Measurements from ENCODE around the gene AUP1. TPM values are rescaled to one million over a fixed set of nuclear protein-coding genes. Genes with fewer than 3 reads are reported as not detected.

Gene AUP1
- total RNA-seq, 1 donor from 2014 or later = 76.8 TPM

DNA sequence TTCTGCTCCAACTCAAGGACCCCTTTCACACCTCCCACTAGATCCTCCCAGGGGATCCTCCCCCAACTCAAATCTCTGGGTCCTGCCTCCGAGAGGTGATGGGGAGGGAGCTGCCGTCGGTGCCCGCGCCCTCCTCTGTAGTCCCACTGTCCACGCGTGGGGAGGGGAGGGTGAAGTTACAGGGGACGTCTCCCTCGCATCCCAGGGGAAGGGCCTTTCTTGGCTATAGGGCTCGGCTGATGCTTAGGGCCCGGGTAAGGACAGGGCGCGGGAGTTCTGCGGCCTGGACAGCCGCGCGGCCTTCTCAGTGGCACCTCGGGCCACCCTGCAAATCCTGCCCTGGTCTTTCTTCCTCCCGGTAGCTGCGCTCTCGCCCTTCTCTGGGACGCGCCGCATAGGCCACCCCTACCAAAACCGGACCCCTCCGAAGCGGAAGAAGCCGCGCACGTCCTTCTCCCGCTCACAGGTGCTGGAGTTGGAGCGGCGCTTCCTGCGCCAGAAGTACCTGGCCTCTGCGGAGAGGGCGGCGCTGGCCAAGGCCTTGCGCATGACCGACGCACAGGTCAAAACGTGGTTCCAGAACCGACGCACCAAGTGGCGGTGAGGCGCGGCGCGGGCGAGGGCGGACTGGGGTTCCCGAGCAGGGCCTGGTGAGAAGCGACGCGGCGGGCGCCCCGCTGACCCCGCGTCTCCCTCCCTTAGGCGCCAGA, 14.1 kb downstream of the AUP1 start:
- Mint-ChIP-seq H3K4me1 (ENCODE audit: low read depth) (peaks cover 7% of the 10 kb centered on the region), H3K27ac (ENCODE audit: unreplicated experiment) (no peak overlapping the region)

GRCh38 chr2:74514368-74515270, 14.9 kb downstream of the AUP1 start, which contains the start of gene TLX2:
Gene TLX2, plus strand, starts transcription at chr2:74514450. Its CDS starts 357 bp downstream, at chr2:74514807.
- H3K27ac Mint-ChIP-seq (ENCODE audit: unreplicated experiment) = no peak within 1 kb of the TSS
- H3K27me3 Mint-ChIP-seq (ENCODE audit: low read depth) = peaks cover 73% of the 10 kb centered on the region
- H3K4me3 Mint-ChIP-seq (ENCODE audit: unreplicated experiment) = peak within 1 kb of the TSS; percentile 31
- DNase-seq (ENCODE audit: low spot score) = peak; percentile 88
- no peaks in the 10 kb centered on the region for H3K36me3 Mint-ChIP-seq (ENCODE audit: low read depth)
- H3K4me1 Mint-ChIP-seq (ENCODE audit: low read depth) = peaks cover 7% of the 10 kb centered on the region
- TF ChIP-seq, protein P1, sequence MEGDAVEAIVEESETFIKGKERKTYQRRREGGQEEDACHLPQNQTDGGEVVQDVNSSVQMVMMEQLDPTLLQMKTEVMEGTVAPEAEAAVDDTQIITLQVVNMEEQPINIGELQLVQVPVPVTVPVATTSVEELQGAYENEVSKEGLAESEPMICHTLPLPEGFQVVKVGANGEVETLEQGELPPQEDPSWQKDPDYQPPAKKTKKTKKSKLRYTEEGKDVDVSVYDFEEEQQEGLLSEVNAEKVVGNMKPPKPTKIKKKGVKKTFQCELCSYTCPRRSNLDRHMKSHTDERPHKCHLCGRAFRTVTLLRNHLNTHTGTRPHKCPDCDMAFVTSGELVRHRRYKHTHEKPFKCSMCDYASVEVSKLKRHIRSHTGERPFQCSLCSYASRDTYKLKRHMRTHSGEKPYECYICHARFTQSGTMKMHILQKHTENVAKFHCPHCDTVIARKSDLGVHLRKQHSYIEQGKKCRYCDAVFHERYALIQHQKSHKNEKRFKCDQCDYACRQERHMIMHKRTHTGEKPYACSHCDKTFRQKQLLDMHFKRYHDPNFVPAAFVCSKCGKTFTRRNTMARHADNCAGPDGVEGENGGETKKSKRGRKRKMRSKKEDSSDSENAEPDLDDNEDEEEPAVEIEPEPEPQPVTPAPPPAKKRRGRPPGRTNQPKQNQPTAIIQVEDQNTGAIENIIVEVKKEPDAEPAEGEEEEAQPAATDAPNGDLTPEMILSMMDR (IDR thresholded peaks at IDR 0.05) = no peak
- H3K9me3 Mint-ChIP-seq (ENCODE audit: low read depth) = no peaks in the 10 kb centered on the region

More for the DNA sequence above, 14.1 kb downstream of the AUP1 start:
- H3K4me3 Mint-ChIP-seq (ENCODE audit: unreplicated experiment) = peak overlapping the region; percentile 31
- H3K27me3 Mint-ChIP-seq (ENCODE audit: low read depth) = peaks cover 76% of the 10 kb centered on the region
- TF ChIP-seq, protein P1 (IDR thresholded peaks at IDR 0.05) = no peak
- DNase-seq (ENCODE audit: low spot score) = peak; percentile 77
- H3K9me3 Mint-ChIP-seq (ENCODE audit: low read depth) = no peaks in the 10 kb centered on the region
- no peaks in the 10 kb centered on the region for H3K36me3 Mint-ChIP-seq (ENCODE audit: low read depth)

- Mint-ChIP-seq H3K27me3 (ENCODE audit: low read depth) (peaks cover 66% of the 10 kb centered on the region), H3K4me3 (ENCODE audit: unreplicated experiment) (no peak overlapping the region), H3K36me3 (ENCODE audit: low read depth) (no peaks in the 10 kb centered on the region), H3K9me3 (ENCODE audit: low read depth) (no peaks in the 10 kb centered on the region), H3K4me1 (ENCODE audit: low read depth) (peaks cover 7% of the 10 kb centered on the region), H3K27ac (ENCODE audit: unreplicated experiment) (no peak overlapping the region)
- DNase-seq (ENCODE audit: low spot score) = peak; percentile 69
- TF ChIP-seq, protein P1 (IDR thresholded peaks at IDR 0.05) = no peak
These were observed 15.7 kb downstream of the AUP1 start for GRCh38 chr2:74513605-74514367.

DNA sequence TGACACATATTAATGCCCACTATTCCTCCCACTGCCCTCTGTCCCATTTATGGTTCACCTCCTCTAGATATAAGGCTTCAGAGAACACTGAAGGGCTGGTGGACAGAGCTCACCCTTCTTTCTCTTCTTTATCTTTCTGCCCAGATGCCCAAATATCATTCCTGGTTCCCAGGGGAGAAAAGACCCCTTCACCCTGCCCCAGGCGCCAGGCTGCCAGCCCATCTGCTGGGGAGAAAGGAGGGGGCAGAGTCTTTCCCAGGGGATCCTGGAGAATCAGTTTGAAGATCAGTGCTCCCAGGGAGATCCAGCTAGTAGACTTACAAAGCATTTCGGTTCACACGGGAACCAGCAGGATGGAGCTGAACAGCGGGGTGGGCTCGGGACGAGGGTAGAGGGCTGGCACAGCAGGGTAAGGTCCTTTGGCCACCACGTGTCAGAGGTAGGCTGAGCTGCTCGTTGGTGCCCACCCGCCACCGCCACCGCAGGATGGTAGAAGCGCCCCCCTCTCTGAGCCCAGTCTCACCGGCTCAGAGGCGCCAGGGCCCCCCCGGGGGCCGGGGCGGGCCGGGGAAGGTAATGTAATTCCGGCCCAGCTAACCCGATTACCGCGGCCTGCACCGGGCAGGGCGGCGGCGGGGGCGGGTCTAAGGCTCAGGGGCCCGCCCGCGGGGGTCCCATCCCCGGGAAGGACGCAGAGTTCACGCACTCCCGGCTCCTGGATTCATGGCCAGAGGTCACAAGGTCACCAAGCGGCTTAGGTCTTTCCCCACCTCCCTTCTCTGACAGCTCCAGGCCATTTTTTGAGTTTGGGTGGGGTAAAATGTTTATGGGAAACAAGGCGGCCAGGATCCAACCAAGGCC, 16.5 kb downstream of the AUP1 start:
- peaks cover 63% of the 10 kb centered on the region for H3K27me3 Mint-ChIP-seq (ENCODE audit: low read depth)
- peaks cover 1% of the 10 kb centered on the region for H3K36me3 Mint-ChIP-seq (ENCODE audit: low read depth)
- TF ChIP-seq, protein P1 (IDR thresholded peaks at IDR 0.05) = no peak
- no peaks in the 10 kb centered on the region for H3K9me3 Mint-ChIP-seq (ENCODE audit: low read depth)
- H3K4me1 Mint-ChIP-seq (ENCODE audit: low read depth) = peaks cover 13% of the 10 kb centered on the region
- peak; percentile 66 for DNase-seq (ENCODE audit: low spot score)
- no peak overlapping the region for H3K4me3 Mint-ChIP-seq (ENCODE audit: unreplicated experiment)
- H3K27ac Mint-ChIP-seq (ENCODE audit: unreplicated experiment) = no peak overlapping the region

Data from chondrocyte (in vitro differentiated cells).